Neural progenitor cell (in vitro differentiated cells): ENCODE results near the gene RASA1.

Experiments used
- CTCF ChIP-seq: fragments of 200-600 bp; sonication (generic); IDR thresholded peaks from 2 replicates; pipeline ENCODE4 v1.5.1; 2017; ENCODE audit warnings: antibody characterized with exemption, mild to moderate bottlenecking
- EZH2 ChIP-seq: fragments of 200-600 bp; sonication (generic); IDR thresholded peaks from 2 replicates; pipeline ENCODE4 v1.6.1; 2017; ENCODE audit warnings: antibody characterized with exemption, mild to moderate bottlenecking, moderate library complexity
- EZH2phosphoT487 ChIP-seq: fragments of 200-600 bp; sonication (generic); IDR thresholded peaks from 2 replicates; pipeline ENCODE4 v1.6.1; 2017; ENCODE audit warnings: antibody characterized with exemption

- TF ChIP-seq CTCF (no peak), EZH2phosphoT487 (no peak), EZH2 (no peak)
Observed at GRCh38 chr5:87430863-87431457, 163.3 kb downstream of the RASA1 start.
